AG04450 (cell line): ENCODE data around the gene NTNG1. TPM values are rescaled to one million over a fixed set of nuclear protein-coding genes. Genes with fewer than 3 reads are reported as not detected.

Experiments used
- CTCF ChIA-PET: fragments of 300-600, 350-600 bp; formaldehyde crosslinking; extraction: SDS; loops from one replicate; lab custom pipeline; 2022; ENCODE audit warnings: antibody characterized with exemption, inconsistent platforms; lab: Charles Lee
- POLR2A ChIA-PET: fragments of 350-600 bp; formaldehyde crosslinking; extraction: SDS; loops from one replicate; lab custom pipeline; 2021; ENCODE audit warnings: antibody characterized with exemption, inconsistent platforms; lab: Yijun Ruan, JAX
- DNase-seq: peaks from one replicate; pipeline ENCODE4 v3.0.0-alpha.2; 2011; ENCODE audit warnings: low read depth, low spot score
- H3K27ac ChIP-seq: one replicate; pipeline ENCODE4 v1.5.1; 2012; ENCODE audit warnings: low read depth, low read length, control low read depth
- H3K27me3 ChIP-seq: one replicate; pipeline ENCODE4 v1.6.0; 2012; ENCODE audit warnings: low read length; ENCODE audit not compliant: control insufficient read depth, insufficient read depth
- H3K4me3 ChIP-seq: 2 replicates; pipeline ENCODE4 v1.5.1; 2011; ENCODE audit warnings: mild to moderate bottlenecking, low read depth, low read length, control low read depth
- H3K9me3 ChIP-seq: 2 replicates; pipeline ENCODE4 v1.5.1; 2012; ENCODE audit warnings: low read length; ENCODE audit not compliant: control insufficient read depth, insufficient read depth
- CTCF ChIP-seq: IDR thresholded peaks from 2 replicates; pipeline ENCODE4 v1.5.1; 2011; ENCODE audit warnings: low read depth, low read length, control low read depth, inconsistent platforms
- polyA plus RNA-seq: library from polyadenylated mRNA; depleted of rRNA; stranded (reverse); fragments of >200 nt; gene quantifications from 2 replicates; pipeline ENCODE4 v1.2.3, GENCODE V29; 2011

NTNG1 gene
- polyA plus RNA-seq, 1 experiment: 0.32 TPM

- no peak for DNase-seq
- TF ChIP-seq CTCF: no peak
- ChIA-PET POLR2A (no interaction called here), CTCF (no interaction called here)
- Histone ChIP-seq H3K27me3 (no peaks in the 10 kb centered on the region), H3K4me3 (no peak overlapping the region), H3K27ac (no peak overlapping the region), H3K9me3 (no peaks in the 10 kb centered on the region)
Measured at GRCh38 chr1:107122225-107122624, 18.6 kb upstream of the NTNG1 start.

GRCh38 chr1:107123741-107124140 lies 17.1 kb upstream of the NTNG1 start:
- TF ChIP-seq CTCF: no peak
- no peak overlapping the region for H3K4me3 ChIP-seq
- ChIA-PET POLR2A (no interaction called here), CTCF (no interaction called here)
- H3K27me3 ChIP-seq: no peaks in the 10 kb centered on the region
- H3K27ac ChIP-seq: no peak overlapping the region
- DNase-seq: no peak
- H3K9me3 ChIP-seq: no peaks in the 10 kb centered on the region

GRCh38 chr1:107124694-107125093 lies 16.1 kb upstream of the NTNG1 start:
- POLR2A ChIA-PET: no interaction called here
- Histone ChIP-seq H3K9me3 (no peaks in the 10 kb centered on the region), H3K27me3 (no peaks in the 10 kb centered on the region), H3K4me3 (no peak overlapping the region), H3K27ac (no peak overlapping the region)
- TF ChIP-seq CTCF: no peak
- CTCF ChIA-PET: no interaction called here
- DNase-seq: no peak

GRCh38 chr1:107132195-107132594 lies 8.6 kb upstream of the NTNG1 start:
- CTCF ChIA-PET: interaction anchor here (5.2 kb wide), 1 partner anchor 10 kb away, joined by 25 read pairs; no protein-coding TSS in a partner anchor

GRCh38 chr1:107132780-107133179 lies 8.1 kb upstream of the NTNG1 start:
- no peak for DNase-seq
- ChIA-PET CTCF (interaction anchor here (5.2 kb wide), 1 partner anchor 9 kb away, joined by 25 read pairs; no protein-coding TSS in a partner anchor), POLR2A (no interaction called here)
- H3K4me3 ChIP-seq: no peak overlapping the region
- H3K27me3 ChIP-seq: no peaks in the 10 kb centered on the region
- H3K27ac ChIP-seq: no peak overlapping the region
- TF ChIP-seq CTCF: no peak
- H3K9me3 ChIP-seq: no peaks in the 10 kb centered on the region

More at GRCh38 chr1:107132195-107132594, 8.6 kb upstream of the NTNG1 start:
- no peaks in the 10 kb centered on the region for H3K9me3 ChIP-seq
- H3K4me3 ChIP-seq: no peak overlapping the region
- TF ChIP-seq CTCF: no peak
- no peaks in the 10 kb centered on the region for H3K27me3 ChIP-seq
- no peak for DNase-seq
- H3K27ac ChIP-seq: no peak overlapping the region
- POLR2A ChIA-PET: no interaction called here
